ENCODE measurements around the gene CUEDC1.

The CUEDC1 gene

DNA sequence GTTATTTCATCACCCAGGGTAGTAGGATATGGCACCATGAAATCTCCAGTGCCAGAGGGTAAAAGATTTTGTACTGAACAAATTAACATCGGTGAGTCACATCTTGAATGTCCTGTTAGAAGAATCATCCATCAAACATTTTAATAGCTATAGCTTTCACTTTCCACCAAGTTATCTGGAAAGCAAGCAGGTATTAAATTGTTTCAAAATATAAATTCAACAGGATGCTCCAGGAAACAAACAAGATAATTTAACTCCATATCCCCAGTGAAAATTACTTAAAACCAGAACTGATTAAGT is 30.4 kb upstream of the CUEDC1 start:
- peaks cover 17% of the 10 kb centered on the region for H3K4me1 ChIP-seq (ENCODE audit: low read length)

GRCh38 chr17:57984936-57985674 is 29.9 kb upstream of the CUEDC1 start:
- Histone ChIP-seq H3K27ac (ENCODE audit: low read length) (no peak overlapping the region), H3K79me2 (ENCODE audit: low read length) (peaks cover 56% of the 10 kb centered on the region), H3K4me2 (ENCODE audit: low read length) (no peak overlapping the region), H3K27me3 (ENCODE audit: low read depth, low read length) (no peaks in the 10 kb centered on the region), H3K9me3 (ENCODE audit: insufficient read depth, low read length) (no peaks in the 10 kb centered on the region), H3K9ac (ENCODE audit: low read length) (no peak overlapping the region), H3K4me3 (ENCODE audit: low read length) (no peak overlapping the region), H4K20me1 (ENCODE audit: insufficient read depth, low read length) (peaks cover 53% of the 10 kb centered on the region), H2AFZ (ENCODE audit: low read depth, low read length) (no peak overlapping the region), H3K4me1 (ENCODE audit: low read length) (peaks cover 17% of the 10 kb centered on the region), H3K36me3 (replicated peaks; ENCODE audit: low read depth, low read length) (peaks cover 26% of the 10 kb centered on the region)
- TF ChIP-seq EZH2phosphoT487 (IDR thresholded peaks at IDR 0.05; ENCODE audit: low read depth), result no peak
- TF ChIP-seq, protein P1, sequence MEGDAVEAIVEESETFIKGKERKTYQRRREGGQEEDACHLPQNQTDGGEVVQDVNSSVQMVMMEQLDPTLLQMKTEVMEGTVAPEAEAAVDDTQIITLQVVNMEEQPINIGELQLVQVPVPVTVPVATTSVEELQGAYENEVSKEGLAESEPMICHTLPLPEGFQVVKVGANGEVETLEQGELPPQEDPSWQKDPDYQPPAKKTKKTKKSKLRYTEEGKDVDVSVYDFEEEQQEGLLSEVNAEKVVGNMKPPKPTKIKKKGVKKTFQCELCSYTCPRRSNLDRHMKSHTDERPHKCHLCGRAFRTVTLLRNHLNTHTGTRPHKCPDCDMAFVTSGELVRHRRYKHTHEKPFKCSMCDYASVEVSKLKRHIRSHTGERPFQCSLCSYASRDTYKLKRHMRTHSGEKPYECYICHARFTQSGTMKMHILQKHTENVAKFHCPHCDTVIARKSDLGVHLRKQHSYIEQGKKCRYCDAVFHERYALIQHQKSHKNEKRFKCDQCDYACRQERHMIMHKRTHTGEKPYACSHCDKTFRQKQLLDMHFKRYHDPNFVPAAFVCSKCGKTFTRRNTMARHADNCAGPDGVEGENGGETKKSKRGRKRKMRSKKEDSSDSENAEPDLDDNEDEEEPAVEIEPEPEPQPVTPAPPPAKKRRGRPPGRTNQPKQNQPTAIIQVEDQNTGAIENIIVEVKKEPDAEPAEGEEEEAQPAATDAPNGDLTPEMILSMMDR (IDR thresholded peaks at IDR 0.05; ENCODE audit: low read depth, low read length), result no peak

More for the DNA sequence above, 30.4 kb upstream of the CUEDC1 start:
- H4K20me1 ChIP-seq (ENCODE audit: insufficient read depth, low read length), result peaks cover 53% of the 10 kb centered on the region
- no peaks in the 10 kb centered on the region for H3K9me3 ChIP-seq (ENCODE audit: insufficient read depth, low read length)
- no peak overlapping the region for H3K9ac ChIP-seq (ENCODE audit: low read length)
- no peak overlapping the region for H2AFZ ChIP-seq (ENCODE audit: low read depth, low read length)
- peaks cover 56% of the 10 kb centered on the region for H3K79me2 ChIP-seq (ENCODE audit: low read length)
- H3K27me3 ChIP-seq (ENCODE audit: low read depth, low read length), result no peaks in the 10 kb centered on the region
- TF ChIP-seq EZH2phosphoT487 (IDR thresholded peaks at IDR 0.05; ENCODE audit: low read depth), result no peak
- TF ChIP-seq, protein P1 (IDR thresholded peaks at IDR 0.05; ENCODE audit: low read depth, low read length), result no peak
- H3K4me2 ChIP-seq (ENCODE audit: low read length), result no peak overlapping the region
- H3K27ac ChIP-seq (ENCODE audit: low read length), result no peak overlapping the region
- no peak overlapping the region for H3K4me3 ChIP-seq (ENCODE audit: low read length)
- peaks cover 21% of the 10 kb centered on the region for H3K36me3 ChIP-seq (replicated peaks; ENCODE audit: low read depth, low read length)

DNA sequence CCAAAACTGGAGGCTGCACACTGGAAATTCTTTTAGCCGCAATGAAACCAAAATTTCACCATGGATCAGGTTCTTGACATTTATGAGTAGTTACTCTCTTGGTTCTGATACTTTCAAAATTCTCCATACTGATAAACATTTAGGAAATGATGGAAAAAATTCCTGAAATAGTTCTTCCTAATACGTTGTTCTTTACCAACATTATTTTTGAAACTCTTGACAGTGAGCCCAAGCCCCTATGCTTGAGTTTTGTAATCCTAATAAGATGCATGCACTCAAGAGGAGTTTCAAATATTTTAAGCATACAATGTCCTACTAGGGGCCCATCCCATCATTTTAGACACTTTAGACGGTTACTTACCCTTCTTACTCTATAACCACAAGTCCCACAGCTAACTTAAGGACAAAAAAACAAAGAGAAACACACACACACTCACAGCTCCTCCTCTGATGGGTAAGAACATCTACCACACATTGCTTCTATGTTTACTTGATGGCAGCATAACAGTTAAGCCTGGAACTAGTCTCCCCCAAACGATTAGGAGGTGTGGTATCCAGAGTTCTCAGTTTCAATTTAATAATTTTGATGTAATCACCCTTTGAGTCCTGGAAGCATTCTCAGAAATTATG is 29.2 kb upstream of the CUEDC1 start:
- Histone ChIP-seq H3K27me3 (ENCODE audit: low read depth, low read length) (no peaks in the 10 kb centered on the region), H4K20me1 (ENCODE audit: insufficient read depth, low read length) (peaks cover 53% of the 10 kb centered on the region), H3K9ac (ENCODE audit: low read length) (no peak overlapping the region), H3K4me3 (ENCODE audit: low read length) (no peak overlapping the region), H3K4me2 (ENCODE audit: low read length) (no peak overlapping the region), H3K9me3 (ENCODE audit: insufficient read depth, low read length) (no peaks in the 10 kb centered on the region), H3K27ac (ENCODE audit: low read length) (no peak overlapping the region), H3K36me3 (replicated peaks; ENCODE audit: low read depth, low read length) (peaks cover 28% of the 10 kb centered on the region), H2AFZ (ENCODE audit: low read depth, low read length) (no peak overlapping the region), H3K4me1 (ENCODE audit: low read length) (peaks cover 17% of the 10 kb centered on the region), H3K79me2 (ENCODE audit: low read length) (peaks cover 56% of the 10 kb centered on the region)
- TF ChIP-seq EZH2phosphoT487 (IDR thresholded peaks at IDR 0.05; ENCODE audit: low read depth), result no peak
- TF ChIP-seq, protein P1 (IDR thresholded peaks at IDR 0.05; ENCODE audit: low read depth, low read length), result no peak

- Histone ChIP-seq H3K4me3 (ENCODE audit: low read length) (no peak overlapping the region), H3K9me3 (ENCODE audit: insufficient read depth, low read length) (no peaks in the 10 kb centered on the region), H3K4me1 (ENCODE audit: low read length) (peaks cover 12% of the 10 kb centered on the region), H2AFZ (ENCODE audit: low read depth, low read length) (no peak overlapping the region), H3K27me3 (ENCODE audit: low read depth, low read length) (no peaks in the 10 kb centered on the region), H3K27ac (ENCODE audit: low read length) (no peak overlapping the region), H3K9ac (ENCODE audit: low read length) (no peak overlapping the region), H3K36me3 (replicated peaks; ENCODE audit: low read depth, low read length) (peaks cover 37% of the 10 kb centered on the region), H3K79me2 (ENCODE audit: low read length) (peaks cover 56% of the 10 kb centered on the region), H4K20me1 (ENCODE audit: insufficient read depth, low read length) (peaks cover 53% of the 10 kb centered on the region), H3K4me2 (ENCODE audit: low read length) (no peak overlapping the region)
- TF ChIP-seq EZH2phosphoT487 (IDR thresholded peaks at IDR 0.05; ENCODE audit: low read depth), result no peak
- TF ChIP-seq, protein P1 (IDR thresholded peaks at IDR 0.05; ENCODE audit: low read depth, low read length), result no peak
These were observed 28.2 kb upstream of the CUEDC1 start for GRCh38 chr17:57983446-57983845.

Measured in OCI-LY3 (cell line).